GM18508 (cell line): Measurements from ENCODE around the gene FILIP1L.

ENCODE experiments used
- ATAC-seq: cut with Tn5 transposase; IDR thresholded peaks from one replicate; pipeline ENCODE4 v1.9.1; 2021; ENCODE audit warnings: moderate number of reproducible peaks; ENCODE audit not compliant: insufficient read depth, unreplicated experiment

FILIP1L gene

GRCh38 chr3:99958222-99958912 is 155.9 kb downstream of the FILIP1L start:
- no peak for ATAC-seq

GRCh38 chr3:99957151-99957796 is 157.0 kb downstream of the FILIP1L start:
- no peak for ATAC-seq

- ATAC-seq = no peak
These were observed 158.3 kb downstream of the FILIP1L start for GRCh38 chr3:99955773-99956562.

GRCh38 chr3:99954914-99955644 is 159.2 kb downstream of the FILIP1L start:
- ATAC-seq = no peak

GRCh38 chr3:99953596-99953995 is 160.7 kb downstream of the FILIP1L start:
- no peak for ATAC-seq

GRCh38 chr3:99952306-99952705 is 162.0 kb downstream of the FILIP1L start:
- no peak for ATAC-seq

GRCh38 chr3:99951701-99952100 is 162.6 kb downstream of the FILIP1L start:
- no peak for ATAC-seq

GRCh38 chr3:99950921-99951320 is 163.4 kb downstream of the FILIP1L start:
- no peak for ATAC-seq

GRCh38 chr3:99949956-99950670 is 164.2 kb downstream of the FILIP1L start:
- ATAC-seq = no peak

GRCh38 chr3:99948467-99949089 is 165.7 kb downstream of the FILIP1L start:
- no peak for ATAC-seq

- no peak for ATAC-seq
These were observed 166.9 kb downstream of the FILIP1L start for GRCh38 chr3:99947356-99947755.

GRCh38 chr3:99945328-99945995 is 168.8 kb downstream of the FILIP1L start:
- no peak for ATAC-seq

- no peak for ATAC-seq
These were observed 170.2 kb downstream of the FILIP1L start for GRCh38 chr3:99943931-99944761.

GRCh38 chr3:99941211-99941610 is 173.1 kb downstream of the FILIP1L start:
- ATAC-seq = no peak

GRCh38 chr3:99940350-99940749 is 174.0 kb downstream of the FILIP1L start:
- ATAC-seq = no peak

GRCh38 chr3:99939876-99940275 is 174.4 kb downstream of the FILIP1L start:
- no peak for ATAC-seq

- no peak for ATAC-seq
These were observed 175.9 kb downstream of the FILIP1L start for GRCh38 chr3:99938270-99938911.
